Urothelium cell line (cell line): ENCODE measurements around the gene KRTAP5-8.
"Not testable (repeated sequence)": the region's sequence is repeated elsewhere in the genome, so short reads cannot be mapped to it uniquely, and the experiment has no call there.

ENCODE experiments used
- DNase-seq: peaks from one replicate; pipeline ENCODE4 v3.0.0; 2011; ENCODE audit warnings: low spot score, mixed read lengths
- FAIRE-seq: peaks from 2 replicates; lab custom pipeline; 2011; peaks lifted over from hg19 to GRCh38; lab: Jason Lieb, UNC

KRTAP5-8 gene, protein sequence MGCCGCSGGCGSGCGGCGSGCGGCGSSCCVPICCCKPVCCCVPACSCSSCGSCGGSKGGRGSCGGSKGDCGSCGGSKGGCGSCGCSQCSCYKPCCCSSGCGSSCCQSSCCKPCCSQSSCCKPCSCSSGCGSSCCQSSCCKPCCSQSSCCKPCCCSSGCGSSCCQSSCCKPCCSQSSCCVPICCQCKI

GRCh38 chr11:71537977-71538665 lies at the start of gene KRTAP5-8:
TSS of gene KRTAP5-8 (plus strand) at chr11:71538025. CDS start at chr11:71538056, 31 bp downstream.
- DNase-seq, FAIRE-seq: not testable (repeated sequence)

GRCh38 chr11:71488681-71489270 lies 49.0 kb upstream of the KRTAP5-8 start:
- DNase-seq: no peak
- FAIRE-seq: no peak

DNA sequence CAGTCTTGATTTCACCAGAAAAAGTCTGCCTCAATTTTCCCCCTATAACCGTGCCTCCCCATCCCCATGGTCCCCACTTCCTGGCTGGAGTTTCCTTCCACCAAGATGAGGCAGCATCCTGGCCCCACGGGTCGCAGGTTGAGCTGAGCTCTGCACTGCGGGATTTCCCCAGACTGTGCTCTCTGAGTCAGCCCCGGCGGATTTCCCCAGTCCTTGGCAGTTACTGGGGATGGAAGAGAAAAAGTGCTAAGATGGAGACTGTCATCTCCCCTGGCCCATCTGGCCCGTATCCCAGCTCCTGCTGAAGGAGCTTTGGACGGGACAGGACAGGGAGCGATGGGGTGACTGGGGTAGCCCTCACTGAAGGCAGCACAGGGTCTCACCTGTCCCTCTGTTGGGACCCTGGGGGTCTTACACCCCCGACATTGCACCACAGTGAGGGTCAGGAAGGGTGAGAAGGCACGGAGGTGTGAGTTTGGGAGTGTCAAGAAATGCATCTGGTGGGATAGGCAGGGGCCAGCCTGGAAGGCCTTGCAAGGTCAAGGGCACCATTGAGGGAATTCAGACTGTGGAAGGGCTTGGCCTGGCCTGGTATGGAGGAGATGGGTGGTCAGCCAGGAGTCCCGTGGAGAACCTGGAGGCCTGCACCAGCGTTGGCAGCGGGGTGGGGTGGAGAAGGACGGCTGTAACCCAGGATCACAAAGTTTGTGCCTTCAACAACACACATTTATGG lies 48.3 kb upstream of the KRTAP5-8 start:
- no peak for FAIRE-seq
- DNase-seq: no peak

DNA sequence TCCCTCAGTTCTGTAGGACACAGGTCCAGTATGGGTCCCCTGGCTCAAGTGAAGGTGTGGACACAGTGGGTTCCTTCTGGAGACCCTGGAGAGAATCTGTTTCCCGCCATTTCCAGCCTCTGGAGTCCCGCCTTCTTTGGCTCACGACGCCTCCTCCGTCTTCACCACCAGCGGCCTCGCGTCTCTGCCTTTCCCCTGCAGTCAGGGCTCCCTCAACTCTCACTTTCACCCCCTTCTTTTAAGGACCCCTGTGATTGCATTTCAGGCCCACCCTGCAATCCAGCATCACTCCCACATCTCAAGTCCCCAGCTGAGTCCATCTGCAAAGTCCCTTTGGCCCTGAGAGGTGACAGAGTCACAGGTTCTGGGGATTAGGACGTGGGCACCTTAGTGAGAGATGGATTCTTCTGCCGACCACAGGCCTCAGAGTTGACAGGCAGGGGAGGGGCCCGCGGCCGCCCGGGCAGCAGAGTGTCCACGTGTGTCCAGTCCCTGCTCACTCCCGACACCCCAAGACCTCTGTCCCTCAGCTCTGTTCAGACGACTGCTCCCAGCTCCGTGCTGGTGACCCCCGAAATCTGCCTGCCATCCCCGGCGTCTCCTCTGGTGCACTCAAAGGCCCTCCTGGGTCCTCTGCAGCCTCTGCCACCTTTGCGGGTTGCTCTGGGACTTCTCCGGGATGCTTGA lies 47.6 kb upstream of the KRTAP5-8 start:
- FAIRE-seq (no peak), DNase-seq (no peak)

GRCh38 chr11:71490731-71491390 lies 47.0 kb upstream of the KRTAP5-8 start:
- no peak for FAIRE-seq

DNA sequence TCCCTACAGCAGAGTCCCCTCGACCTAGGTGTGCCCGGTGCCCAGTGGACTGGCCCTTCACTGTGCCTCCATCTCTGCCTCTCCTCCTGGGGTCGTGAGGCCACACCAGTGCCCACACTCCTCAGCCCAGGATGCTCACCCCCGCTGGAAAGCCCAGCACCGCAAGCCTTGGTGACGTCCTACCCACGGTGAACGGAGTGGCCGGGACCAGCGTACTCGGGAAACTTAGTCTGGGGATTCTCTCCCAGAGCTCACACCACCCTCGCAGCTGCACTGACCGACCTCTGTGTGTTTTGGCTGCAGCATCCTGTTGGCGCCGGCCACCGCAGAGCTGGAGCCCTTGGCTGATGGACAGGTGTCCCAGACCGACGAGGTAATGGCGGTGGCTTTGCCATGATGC lies 46.3 kb upstream of the KRTAP5-8 start:
- no peak for DNase-seq
- peak; percentile 35 for FAIRE-seq

More at GRCh38 chr11:71490731-71491390, 47.0 kb upstream of the KRTAP5-8 start:
- DNase-seq: no peak

DNA sequence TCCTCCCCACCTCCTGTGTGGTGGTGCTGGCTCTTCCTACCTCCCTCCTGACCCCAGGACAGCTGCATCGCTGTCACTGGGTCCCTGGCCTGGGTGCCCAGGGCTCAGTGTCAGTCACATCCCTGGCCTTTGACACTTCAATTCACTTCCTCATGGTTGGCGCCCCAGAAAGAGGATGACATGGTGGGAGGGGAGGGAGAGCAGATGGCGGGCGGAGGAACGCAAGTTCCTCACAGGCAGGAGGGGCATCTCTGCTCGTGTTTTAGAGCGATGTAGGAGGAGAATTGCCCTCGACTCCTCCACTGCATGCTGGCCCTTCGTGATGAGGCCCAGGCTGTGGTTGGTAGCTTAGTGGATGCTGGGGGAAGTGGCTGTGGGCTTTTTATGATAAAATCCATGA lies 45.9 kb upstream of the KRTAP5-8 start:
- FAIRE-seq: no peak

GRCh38 chr11:71495286-71496230 lies 42.3 kb upstream of the KRTAP5-8 start:
- no peak for FAIRE-seq
- DNase-seq: no peak

More for the DNA sequence above, 45.9 kb upstream of the KRTAP5-8 start:
- no peak for DNase-seq

- no peak for DNase-seq
- no peak for FAIRE-seq
These were observed 41.4 kb upstream of the KRTAP5-8 start for GRCh38 chr11:71496421-71496820.

- DNase-seq (no peak), FAIRE-seq (no peak)
These were observed 39.7 kb upstream of the KRTAP5-8 start for GRCh38 chr11:71498091-71498490.

DNA sequence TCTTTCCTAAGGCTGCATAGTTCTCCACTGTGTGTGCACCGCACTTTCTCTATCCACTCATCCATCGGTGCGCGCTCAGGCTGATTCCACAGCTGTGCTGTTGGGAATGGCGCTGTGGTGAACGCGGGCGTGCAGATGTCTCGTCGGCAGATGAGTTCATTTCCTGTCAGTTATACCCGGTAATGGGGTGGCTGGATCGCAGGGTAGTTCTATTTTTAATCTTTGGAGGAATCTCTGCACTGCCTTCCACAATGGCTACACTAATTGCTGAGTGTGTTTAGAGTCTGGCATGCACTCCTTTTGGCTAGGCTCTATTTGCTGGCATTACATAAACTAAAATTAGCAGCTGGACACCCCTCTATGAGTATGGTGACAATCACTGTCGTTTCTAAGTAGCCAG lies 38.7 kb upstream of the KRTAP5-8 start:
- FAIRE-seq (no peak), DNase-seq (no peak)

GRCh38 chr11:71499546-71499945 lies 38.3 kb upstream of the KRTAP5-8 start:
- no peak for FAIRE-seq
- DNase-seq: no peak

DNA sequence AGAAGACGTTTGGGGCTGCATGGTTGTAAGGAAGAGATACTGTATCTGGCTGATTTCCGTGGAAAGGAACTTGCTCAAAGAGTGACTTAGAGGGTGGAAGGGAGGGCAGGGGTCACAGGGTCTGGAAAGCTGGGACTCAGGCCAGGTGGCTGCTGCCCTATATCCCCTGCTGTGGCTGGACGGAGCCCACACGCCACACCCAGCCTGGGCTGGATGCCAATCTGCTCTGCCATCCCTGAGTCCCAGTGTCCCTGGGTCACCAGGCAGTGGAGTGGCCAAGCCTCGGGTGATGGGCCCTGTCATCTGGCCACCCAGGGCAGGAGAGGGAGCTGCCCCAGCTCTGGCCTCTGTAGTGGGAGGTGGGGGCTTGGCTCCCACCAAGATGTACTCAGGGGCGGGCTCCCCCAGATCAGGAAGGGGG lies 37.2 kb upstream of the KRTAP5-8 start:
- FAIRE-seq: no peak
- DNase-seq: no peak

DNA sequence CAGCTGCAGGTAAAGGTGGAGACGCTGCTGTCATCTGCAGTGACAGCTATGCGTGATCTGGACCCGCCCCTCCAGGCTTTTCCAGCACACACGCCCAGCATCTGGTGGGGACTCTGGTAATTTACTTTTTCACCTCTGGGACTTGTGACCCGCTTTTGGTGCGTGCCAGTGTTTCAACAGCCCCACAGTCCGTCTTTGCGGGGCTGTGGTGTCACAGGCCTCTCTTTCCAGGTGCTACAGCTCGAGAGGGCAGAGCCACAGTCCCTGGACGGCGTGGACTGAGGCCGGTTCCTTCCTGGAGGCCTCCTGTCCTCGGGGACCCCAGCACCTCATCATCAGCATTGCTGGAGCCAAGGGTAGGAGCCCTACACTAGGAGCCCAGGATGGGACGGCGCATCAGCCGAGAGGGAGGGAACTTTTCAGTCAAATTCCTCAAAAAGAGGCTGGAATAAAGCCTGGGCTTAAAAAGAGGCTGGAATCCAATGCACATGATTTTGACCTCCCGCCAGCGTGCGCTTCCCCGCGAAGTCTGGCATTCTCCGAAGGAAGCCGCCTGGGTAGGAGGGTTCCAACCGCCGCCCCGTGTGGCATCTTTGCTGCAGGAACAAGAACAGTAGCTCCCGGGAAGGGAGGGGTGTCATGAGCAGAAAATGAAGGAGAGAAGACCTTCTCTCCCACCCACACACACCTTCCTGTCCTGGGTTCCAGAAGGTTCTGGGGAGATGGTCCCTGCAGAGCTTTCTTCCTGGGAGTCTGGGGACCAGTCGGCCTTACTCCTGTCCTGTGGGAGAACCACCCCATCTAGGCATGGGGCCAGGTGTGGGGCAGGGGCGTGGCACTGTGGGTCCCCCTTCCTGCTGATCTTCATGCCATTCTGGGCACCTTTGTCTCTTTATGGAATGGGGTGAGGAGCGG lies 36.5 kb upstream of the KRTAP5-8 start:
- no peak for DNase-seq
- no peak for FAIRE-seq

GRCh38 chr11:71502026-71502425 lies 35.8 kb upstream of the KRTAP5-8 start:
- DNase-seq: no peak
- FAIRE-seq: no peak

GRCh38 chr11:71502871-71503435 lies 34.9 kb upstream of the KRTAP5-8 start:
- FAIRE-seq: no peak
- no peak for DNase-seq

DNA sequence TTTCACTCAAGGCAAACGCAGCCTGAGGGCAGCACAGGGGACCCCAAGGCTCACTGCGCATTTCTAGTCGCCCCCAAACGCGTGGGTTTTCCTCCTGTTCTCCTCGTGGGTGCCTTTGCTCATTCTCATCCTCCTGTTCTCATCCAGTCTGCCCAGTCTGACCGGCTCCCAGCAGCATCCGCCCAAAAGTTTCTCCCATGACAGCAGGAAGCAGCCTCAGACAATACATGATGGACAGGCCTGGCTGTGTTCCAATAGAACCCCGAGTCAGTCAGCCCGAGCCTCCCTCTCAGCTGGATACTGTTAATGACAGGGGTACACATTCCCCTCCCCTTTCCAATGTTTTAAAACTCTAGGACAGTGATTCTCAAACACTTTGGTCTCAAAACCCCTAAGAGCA lies 33.3 kb upstream of the KRTAP5-8 start:
- DNase-seq (no peak), FAIRE-seq (no peak)

DNA sequence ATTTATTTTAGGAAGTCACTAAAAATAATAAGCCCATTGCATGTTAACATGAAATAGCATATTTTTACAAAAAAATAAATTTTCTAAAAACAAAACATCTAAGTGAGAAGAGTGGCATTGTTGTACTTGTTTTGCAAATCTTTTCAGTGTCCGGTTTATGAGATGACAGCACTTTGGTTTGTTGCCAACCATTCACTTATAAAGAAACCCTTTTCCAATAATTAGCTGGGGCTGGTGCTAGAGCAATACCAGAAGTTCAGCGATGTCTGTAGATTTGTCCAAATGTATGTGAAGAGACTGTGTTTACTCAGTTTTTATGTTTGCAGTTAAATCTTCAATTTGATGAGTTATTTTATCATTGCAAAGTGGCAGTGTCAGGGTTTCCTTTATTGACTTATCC lies 32.8 kb upstream of the KRTAP5-8 start:
- DNase-seq: no peak
- FAIRE-seq: no peak
